ENCODE measurements around the gene CCT6A.

- TF ChIP-seq GATA3 (IDR thresholded peaks at IDR 0.05; ENCODE audit: low read depth, low read length), result no peak
- no peak for TF ChIP-seq GATA2 (IDR thresholded peaks at IDR 0.05; ENCODE audit: low read depth, low read length)
Measured at GRCh38 chr7:56097700-56098099, 46.1 kb downstream of the CCT6A start.

Data from SH-SY5Y (cell line).